HG03095 (cell line): ENCODE data around the gene ROR1.

ENCODE experiments used
- ATAC-seq: cut with Tn5 transposase; IDR thresholded peaks from one replicate; pipeline ENCODE4 v1.9.1; 2021; ENCODE audit warnings: moderate library complexity; ENCODE audit not compliant: unreplicated experiment

The ROR1 gene

DNA sequence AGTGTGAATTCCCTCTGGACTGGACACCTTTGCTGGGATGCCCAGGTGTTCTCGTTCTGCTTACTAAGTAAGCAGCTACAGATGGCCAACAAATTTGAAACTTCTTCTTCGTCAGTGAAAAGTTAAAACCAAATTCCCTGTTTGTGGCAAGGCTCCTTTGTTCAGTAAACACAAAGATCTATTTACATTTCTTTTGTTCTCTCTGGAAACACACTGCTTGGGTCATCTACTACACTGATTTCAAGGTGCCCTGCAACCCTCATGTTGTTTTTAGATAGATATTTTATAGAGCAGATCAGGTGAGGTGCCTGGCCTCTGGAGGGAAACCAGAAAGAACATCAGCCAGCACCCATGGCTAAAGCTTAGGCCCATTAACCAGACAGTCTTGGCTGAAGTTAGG, 272.4 kb downstream of the ROR1 start:
- no peak for ATAC-seq

DNA sequence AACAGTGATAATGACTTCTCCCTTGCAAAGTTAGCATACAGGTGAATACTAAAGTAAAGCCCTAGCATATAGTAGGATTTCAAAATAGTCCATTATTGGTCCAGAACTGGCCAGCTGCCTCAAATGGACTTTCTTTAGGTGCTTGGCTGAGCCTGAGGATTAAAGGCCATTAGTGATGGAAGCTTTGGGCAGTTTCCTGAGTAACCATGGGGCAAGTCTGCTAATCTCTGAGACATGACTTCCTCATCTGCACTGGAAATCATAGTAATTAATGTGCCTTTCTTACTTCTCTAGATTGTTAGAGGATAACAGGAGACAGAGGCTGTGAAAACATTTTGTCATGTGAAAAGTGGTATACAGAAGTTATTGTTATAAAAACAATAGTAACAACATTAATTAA, 273.1 kb downstream of the ROR1 start:
- ATAC-seq, result no peak

DNA sequence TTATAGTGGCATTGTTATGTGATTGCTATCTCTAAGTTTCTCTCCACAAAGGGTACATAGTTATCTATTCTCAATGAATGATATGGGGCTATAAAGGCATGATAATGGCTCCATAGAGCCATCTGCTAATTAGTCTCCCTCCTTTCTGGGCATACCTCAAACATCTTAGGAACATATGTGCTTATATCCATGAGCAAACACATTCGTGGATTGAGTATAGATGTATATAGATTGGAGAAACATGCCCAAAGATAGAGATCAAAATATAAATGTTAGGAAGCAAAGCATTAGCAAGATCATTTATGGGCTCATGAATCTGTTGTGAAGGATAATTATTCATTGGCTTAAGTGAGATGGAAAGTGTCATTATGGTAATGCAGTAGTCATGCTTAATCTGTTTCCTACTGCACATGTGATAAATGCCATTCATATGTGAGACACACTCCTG, 273.8 kb downstream of the ROR1 start:
- no peak for ATAC-seq

DNA sequence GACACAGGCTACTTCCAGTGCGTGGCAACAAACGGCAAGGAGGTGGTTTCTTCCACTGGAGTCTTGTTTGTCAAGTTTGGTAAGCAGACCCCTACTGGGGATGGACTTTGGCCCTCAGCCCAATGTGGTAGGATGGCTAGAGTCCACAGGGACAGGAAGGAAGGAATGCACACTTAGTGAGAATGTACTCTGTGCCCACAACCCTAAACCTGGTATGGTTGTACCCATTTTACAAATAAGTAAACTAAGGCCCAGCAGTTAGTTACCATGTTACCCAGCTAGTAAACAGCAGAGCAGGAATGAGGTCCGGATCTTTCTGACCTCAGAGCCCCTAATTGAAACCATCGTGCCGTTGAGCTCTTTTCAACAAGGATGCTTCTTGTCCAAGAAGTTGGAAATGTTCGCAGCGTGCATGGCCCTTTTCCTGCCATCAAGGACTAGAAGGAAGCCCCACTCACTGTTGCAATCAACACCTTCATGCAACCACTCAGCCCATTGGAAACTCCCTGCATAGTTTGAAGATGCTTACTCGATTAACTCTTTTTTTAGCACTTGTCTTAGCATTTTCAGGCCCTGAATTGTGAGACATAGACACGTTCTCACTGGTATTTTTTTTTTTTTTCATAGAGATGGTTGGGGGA, 276.2 kb downstream of the ROR1 start:
- no peak for ATAC-seq

DNA sequence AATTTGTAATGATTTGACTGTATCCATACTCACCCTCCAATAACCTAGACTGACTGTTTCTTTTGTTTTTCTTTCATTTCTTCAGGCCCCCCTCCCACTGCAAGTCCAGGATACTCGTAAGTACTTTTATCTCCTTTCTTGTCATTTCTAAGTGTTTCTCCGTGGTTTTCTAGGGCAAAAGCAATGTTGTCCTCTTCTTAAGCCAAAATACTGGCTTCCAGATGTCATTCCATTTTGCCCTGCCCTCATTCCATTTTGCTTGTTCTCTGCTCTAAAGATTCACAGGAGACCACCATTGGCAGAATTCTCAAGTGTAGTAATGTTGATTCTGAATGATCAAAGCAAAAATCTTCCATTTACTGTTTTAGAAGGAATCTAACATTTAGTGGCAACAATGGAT, 276.8 kb downstream of the ROR1 start:
- ATAC-seq, result no peak

DNA sequence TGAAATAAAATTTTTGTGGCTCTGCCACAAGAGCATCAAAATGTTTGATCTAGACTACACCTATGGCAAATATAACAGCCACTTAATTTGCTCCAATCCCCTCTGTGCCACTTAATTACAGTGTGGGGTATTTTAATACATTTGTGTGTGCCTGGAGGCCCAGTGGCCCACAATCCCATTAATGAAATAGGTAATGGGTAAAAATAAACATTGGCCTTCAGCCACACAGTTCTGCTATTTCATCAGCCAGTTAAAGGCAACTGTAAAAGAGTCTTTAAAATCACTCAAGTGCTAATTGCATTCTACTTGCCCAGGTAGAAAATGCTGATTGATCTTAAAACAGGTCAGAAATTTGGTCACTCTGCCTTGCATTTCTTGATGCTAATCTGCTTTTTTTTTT, 278.0 kb downstream of the ROR1 start:
- ATAC-seq, result no peak

DNA sequence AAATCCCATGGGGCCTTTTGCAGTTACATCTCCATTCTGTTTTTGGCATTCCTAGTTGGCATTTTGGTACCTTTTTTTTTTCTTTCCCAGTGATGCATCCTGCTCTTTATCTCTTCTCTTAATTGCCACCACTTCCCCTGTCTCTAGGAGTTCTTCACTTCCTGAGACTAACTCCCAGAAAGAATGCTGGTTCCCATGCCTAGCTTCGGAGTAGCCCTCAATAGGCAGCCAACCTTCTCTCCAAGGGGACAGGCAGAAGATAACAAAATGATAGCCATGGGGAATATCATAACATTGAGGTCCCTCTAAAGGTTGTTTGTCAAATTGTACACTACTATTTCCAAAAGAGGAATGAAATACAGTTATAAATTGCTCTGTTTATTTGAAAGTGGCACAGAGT, 279.0 kb downstream of the ROR1 start:
- no peak for ATAC-seq

DNA sequence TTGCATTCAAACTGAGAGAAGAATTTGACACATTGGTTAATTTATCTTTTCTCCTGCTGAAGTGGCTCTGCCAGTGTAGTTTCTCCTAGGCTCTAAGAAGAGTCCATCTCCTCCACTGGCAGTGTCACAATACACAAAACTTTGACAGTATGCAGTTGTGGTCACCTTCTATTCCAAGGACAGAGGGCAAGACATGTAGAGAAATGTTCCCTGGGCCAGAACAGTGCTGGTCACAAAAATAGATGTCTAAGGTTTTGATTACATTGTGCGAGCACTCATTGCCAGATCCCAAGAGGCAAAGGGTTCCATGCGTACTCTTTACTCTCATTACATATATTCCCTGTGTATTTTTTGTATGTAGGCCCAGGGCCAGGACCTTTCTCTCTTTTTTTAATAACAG, 281.5 kb downstream of the ROR1 start:
- ATAC-seq, result no peak

DNA sequence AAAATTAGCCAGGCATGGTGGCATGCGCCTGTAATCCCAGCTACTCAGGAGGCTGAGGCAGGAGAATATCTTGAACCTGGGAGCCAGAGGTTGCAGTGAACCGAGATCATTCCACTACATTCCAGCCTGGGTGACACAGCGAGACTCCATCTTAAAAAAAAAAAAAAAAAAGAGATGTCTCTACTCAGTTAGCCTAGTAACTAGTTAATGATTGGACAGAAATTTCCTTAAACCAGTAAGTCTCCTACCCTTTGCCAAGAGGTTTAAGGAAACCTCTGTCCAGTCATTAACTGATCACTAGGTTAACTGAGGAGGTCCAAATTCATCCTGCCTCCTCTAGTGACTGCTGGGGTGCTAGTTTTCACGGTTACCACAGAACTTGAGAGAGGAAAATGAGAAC, 285.7 kb downstream of the ROR1 start:
- no peak for ATAC-seq

DNA sequence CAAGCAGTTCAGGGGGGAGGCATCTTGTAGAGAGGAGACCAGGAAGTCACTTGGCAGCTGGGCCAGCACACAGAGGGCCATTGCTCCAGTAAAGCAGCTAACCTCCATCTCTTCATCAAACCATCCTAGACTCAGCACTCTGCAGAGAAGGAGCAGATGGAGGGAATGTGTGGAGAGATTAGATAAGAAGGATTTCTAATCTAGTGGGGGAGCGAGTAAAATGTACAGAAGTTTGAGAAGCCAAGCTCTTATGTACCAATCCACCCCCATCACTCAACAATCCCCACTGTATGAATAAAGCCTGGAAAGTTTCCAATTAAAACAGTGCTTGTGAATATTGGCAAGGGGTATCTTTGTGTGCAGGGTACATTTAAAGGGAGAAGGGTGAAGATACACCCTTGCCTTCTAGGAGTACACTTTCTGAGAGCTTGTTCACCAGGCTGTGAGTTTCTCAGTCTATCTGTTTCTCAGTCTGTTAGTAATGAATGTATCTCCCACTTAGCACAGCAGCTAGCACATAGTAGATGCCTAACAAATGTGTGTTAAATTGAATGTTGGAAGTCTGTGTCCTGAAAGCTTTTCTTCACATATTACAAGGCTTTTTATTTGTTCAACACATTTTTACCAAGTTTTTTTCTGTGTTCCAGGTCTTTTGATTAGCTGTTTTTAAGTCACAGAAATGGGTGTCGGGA, 286.9 kb downstream of the ROR1 start:
- ATAC-seq, result no peak

DNA sequence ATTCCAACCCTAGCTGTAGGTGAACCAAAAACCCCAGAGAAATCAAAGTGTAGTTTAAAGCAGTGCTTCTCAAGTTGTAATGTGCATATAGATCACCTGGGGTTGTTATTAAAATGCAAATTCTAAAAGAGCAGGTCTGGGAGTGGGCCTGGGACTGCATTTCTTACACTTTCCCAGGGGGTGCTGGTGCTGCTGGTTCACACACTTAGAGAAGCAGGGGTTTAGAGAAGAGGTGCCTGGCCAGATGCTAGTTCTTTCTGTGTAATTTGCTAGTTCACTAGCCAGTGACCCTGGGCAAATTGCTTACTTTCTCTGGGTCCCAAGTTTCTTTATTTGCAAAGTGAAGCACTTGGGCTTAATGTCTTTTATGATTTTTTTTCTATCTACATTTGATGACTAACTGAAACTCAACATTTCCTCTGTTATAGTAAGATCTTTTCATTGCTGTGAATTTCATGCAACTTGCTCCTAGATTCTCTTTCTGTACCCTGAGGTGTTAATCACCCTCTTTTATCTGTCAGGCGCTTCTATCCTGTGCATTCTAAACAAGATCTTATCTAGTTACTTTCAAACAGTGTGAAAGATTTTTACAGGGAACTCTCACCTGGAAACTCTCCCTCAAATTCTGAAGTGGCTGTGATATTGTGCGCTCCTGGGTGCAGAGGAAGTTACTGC, 287.8 kb downstream of the ROR1 start:
- ATAC-seq, result no peak

DNA sequence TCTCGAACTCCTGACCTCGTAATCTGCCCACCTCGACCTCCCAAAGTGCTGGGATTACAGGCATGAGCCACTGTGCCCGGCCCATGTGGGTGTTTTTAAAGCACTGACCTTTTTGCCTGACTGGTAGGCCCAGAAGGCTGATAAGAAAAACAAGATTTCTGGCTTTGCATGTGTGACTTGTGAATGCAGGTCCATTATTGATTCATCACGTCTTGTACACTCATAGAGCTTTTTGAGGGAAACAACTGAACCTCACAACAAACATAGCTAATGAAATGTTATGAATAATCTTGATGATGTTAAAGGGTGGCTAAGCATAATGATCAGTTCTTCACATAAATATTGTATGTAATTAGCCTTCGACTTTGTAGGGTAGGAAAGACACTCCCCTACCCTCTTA, 288.7 kb downstream of the ROR1 start:
- ATAC-seq, result no peak

DNA sequence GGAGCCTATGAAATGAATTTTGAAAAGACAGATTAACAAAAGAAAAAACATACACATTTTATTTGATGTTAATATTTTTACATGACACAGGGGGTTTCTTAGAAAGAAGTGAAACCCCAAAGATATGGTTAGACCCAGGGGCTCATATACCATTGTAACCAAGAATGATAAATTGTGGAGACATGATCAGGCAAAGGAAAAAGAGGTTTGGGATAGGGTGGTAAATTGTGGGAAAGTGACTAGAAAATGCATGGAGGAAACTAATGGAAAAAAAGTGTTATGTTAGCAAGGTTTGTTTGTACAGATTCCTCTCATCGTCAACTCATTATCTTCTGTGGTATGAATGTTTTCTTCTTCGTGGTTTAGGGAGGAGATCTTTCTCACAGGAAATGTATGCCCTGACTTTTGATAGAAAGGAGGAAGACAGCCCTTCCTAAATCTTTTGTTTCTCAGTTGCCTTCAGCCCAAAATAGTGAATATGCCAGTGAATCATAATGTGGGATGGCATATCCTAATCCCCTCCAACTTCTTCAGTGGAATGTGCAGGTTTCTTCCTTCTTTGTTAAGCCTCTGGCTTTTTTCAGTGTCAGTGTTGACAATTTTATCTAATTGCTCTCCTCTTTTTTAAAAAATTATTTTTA, 289.2 kb downstream of the ROR1 start:
- ATAC-seq, result no peak

DNA sequence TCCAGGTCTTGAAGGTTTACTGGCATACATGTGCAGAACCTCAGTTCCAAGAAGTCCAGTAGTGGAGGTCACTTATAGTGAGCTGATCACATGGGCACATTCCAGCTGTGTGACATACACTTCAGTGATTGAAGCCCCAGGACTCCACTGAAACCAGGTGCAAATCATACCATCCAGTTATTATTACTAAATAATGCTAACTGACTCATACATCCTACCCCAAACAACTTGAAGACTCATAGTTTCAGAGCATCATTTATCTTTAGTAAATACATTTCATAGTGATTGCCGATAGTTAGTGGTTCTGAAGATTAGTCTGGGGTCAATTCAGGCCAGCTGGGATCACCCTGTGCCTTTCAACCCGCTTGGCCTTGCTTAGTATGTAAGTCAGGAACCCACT, 291.8 kb downstream of the ROR1 start:
- no peak for ATAC-seq

DNA sequence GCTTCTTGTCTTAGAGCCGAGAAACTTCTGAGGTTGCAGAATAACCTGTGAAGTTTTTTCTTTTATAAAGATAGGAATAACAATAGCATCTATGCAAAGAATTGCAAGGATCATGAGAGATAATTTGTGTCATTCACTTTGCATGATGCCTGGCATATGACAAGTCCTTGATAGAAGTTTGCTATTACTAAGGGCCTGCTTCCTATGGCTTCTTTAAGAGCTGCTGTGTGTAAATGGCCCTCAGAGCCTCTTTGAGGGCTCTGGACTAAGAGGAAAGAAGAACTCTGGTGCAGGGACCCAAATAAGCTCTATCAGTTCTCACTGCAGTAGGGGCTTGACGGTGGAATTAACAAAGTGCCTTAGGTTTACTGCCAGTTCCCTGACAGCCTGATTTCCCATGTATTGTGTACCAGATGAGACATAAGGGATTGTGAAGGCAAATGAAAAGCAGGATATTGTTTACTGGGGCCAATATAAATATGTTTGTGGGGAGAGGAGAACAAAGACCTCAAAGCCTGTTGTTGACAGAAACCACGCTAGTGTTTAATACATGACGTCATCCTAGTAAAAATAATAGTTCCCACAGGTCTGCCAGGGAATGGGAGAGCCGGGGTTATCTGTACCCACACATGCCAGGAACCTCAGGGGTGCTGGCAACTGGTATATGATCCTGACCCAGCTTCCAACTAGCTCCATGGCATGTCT, 298.4 kb downstream of the ROR1 start:
- no peak for ATAC-seq

DNA sequence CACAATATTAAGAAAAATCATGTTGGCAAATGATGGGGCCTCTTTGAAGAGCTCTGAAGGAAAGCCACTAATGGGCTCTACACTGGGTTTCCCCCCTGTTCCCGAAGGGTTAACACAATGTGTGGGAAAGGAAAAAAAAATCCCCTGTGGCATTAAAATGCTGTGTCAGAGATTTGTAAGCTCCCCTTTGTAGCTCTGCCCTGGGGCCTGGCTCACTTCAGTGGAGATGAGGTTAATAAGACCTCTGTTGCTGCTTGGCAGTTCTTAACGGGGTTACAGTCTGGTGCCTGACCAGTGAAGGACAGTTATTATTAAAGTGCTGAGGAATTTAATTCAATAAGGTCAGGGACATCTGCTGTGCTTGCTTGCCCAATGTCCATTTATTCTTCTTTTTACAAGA, 299.9 kb downstream of the ROR1 start:
- ATAC-seq, result no peak

DNA sequence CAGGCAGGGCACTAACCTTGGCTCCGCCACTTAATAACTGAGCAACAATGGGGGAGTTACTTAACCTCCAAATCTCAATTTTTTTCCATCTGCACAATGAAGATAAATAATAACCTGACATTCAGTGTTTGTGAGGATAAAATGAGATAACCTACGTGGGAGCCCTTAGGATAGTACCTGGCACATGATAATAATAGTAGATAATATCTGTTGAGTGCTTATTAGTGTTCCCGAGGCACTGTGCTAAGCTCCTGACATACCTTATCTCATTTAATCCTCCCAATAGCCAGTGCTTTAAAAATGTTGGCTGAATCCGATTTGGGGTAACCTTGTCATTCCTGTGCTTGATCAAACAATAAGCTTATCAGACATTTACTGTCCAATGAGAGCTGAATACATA, 300.9 kb downstream of the ROR1 start:
- no peak for ATAC-seq

DNA sequence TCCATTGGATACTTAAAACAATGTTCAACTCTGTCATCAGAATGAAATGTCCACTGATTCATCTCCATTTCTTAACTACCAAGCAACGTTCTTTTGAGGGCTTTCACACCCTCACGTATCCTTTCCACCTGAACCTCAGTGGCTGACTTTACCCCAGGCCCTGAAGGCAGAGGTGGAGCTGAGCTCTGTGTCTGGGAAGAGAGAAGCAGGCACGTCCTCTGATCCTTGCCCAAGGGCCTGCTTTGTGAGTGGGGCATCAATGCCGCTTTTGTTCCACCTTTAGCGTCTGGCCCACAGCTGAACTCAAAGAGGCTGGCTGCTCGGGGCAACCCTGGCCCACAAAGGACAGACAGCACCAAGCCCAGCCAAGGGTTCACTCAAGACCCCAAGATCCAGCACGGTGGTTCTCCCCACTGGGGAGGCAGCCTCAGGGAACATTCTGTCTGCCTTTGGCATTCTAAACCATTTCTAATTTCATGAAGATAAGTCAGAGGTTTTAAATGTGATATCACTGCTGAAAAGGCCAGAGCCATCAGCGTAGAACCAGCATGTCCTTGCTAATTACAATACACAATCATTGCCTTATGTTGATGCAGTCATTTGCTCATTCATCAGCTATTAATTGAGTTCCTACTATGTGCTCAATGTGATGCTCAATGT, 303.6 kb downstream of the ROR1 start:
- no peak for ATAC-seq

DNA sequence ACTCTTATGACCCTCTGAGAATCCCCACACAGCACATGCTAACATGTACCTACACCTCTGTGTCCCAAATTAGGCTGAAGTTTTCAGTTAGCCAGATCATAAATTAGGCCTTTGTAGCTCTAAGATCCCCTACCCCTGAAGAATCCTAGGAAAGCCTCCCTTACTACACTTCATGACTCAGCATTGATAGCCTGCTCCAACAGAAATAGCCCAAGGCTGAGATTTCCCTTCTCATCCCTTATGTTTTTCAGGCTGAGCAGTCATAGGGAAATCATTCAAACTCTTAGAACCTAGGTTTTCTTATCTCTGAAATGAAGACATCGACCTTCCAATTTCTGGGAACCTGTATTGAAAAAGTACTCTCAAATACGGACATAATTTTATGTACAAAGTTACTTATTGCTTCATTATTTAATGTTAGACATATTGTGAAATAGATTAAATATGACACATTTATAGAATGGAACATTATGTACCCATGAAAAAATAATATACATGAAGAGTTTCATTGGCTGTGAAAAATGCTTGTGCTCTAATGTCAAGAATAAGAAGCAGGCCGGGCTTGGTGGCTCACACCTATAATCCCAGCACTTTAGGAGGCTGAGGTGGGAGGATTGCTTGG, 307.2 kb downstream of the ROR1 start:
- ATAC-seq, result no peak

DNA sequence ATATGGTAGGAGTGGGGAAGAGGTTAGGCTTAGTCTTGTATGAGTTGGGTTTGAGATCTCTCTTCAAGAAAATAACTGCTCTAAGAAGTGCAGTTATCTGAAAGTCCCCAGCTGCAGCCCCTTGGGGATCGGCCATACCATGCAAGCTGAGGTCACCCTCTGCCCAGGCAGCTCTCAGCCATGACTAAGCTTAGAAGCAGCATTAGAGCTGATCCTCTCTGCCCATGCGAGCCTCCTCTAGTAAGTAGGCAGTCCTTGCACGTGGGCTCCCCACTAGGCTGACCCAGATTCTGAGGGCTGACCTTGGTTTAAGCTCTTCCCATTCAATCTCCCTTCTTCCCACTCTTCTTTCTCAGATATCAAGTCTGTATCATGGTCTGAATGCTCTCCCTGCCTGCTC, 308.6 kb downstream of the ROR1 start:
- ATAC-seq, result no peak
